SU-DHL-6 (cell line): ENCODE measurements around the gene RIPK4.

Experiments used
- CTCF ChIP-seq: fragments of 200-600 bp; sonication (generic); IDR thresholded peaks from one replicate; pipeline ENCODE4 v1.5.1; 2017; ENCODE audit warnings: antibody characterized with exemption, mild to moderate bottlenecking, low read length, moderate library complexity; ENCODE audit not compliant: insufficient read depth, poor library complexity, severe bottlenecking
- EZH2phosphoT487 ChIP-seq: fragments of 200-600 bp; sonication (generic), shearing (Covaris generic); conservative IDR thresholded peaks from 2 replicates; pipeline ENCODE4 v1.6.1; 2018; ENCODE audit warnings: mild to moderate bottlenecking, antibody characterized with exemption, low read length, moderate library complexity, mixed read lengths

- no peak for TF ChIP-seq CTCF
- TF ChIP-seq EZH2phosphoT487 = no peak
These were observed 39.7 kb downstream of the RIPK4 start for GRCh38 chr21:41726970-41727783.
